MV-4-11 (cell line): ENCODE measurements around the gene ZFP3.
"Not testable (repeated sequence)": the region's sequence is repeated elsewhere in the genome, so short reads cannot be mapped to it uniquely, and the experiment has no call there.

Experiments used
- DNase-seq: peaks from one replicate; lab custom pipeline; 2025; lab: John Stamatoyannopoulos, UW

The ZFP3 gene

GRCh38 chr17:5078106-5079028 is at the start of gene ZFP3:
Gene ZFP3 (plus strand): TSS chr17:5078467. CDS start chr17:5091505, 13,038 bp downstream.
- peak; percentile 78 for DNase-seq

- DNase-seq: not testable (repeated sequence)
These were observed 48.1 kb upstream of the ZFP3 start for GRCh38 chr17:5030168-5030567.

- DNase-seq: peak; percentile 85
These were observed 46.7 kb upstream of the ZFP3 start for GRCh38 chr17:5031365-5032082.

GRCh38 chr17:5032865-5033264 is 45.4 kb upstream of the ZFP3 start:
- DNase-seq: no peak

- DNase-seq: no peak
These were observed 44.8 kb upstream of the ZFP3 start for GRCh38 chr17:5033352-5034015.

- no peak for DNase-seq
These were observed 44.2 kb upstream of the ZFP3 start for GRCh38 chr17:5034063-5034462.

- no peak for DNase-seq
These were observed 43.6 kb upstream of the ZFP3 start for GRCh38 chr17:5034651-5035050.

GRCh38 chr17:5035315-5035714 is 43.0 kb upstream of the ZFP3 start, which contains the start of gene SLC52A1:
Gene SLC52A1 (minus strand): TSS chr17:5035426. CDS start chr17:5034606, 820 bp downstream.
- DNase-seq: no peak

- peak; percentile 25 for DNase-seq
These were observed 35.9 kb upstream of the ZFP3 start for GRCh38 chr17:5042157-5043022.

- no peak for DNase-seq
These were observed 34.7 kb upstream of the ZFP3 start for GRCh38 chr17:5043524-5043923.

GRCh38 chr17:5044630-5045029 is 33.6 kb upstream of the ZFP3 start:
- DNase-seq: no peak

GRCh38 chr17:5045496-5045895 is 32.8 kb upstream of the ZFP3 start:
- no peak for DNase-seq

GRCh38 chr17:5047446-5047845 is 30.8 kb upstream of the ZFP3 start:
- DNase-seq: no peak

GRCh38 chr17:5049314-5049841 is 28.9 kb upstream of the ZFP3 start:
- DNase-seq: no peak

GRCh38 chr17:5050278-5050677 is 28.0 kb upstream of the ZFP3 start:
- DNase-seq: no peak

GRCh38 chr17:5055543-5055942 is 22.7 kb upstream of the ZFP3 start:
- no peak for DNase-seq

- no peak for DNase-seq
These were observed 13.0 kb upstream of the ZFP3 start for GRCh38 chr17:5065227-5065744.

GRCh38 chr17:5068236-5068635 is 10.0 kb upstream of the ZFP3 start:
- DNase-seq: no peak

- DNase-seq: no peak
These were observed 8.5 kb upstream of the ZFP3 start for GRCh38 chr17:5069724-5070123.

- not testable (repeated sequence) for DNase-seq
These were observed 2.8 kb upstream of the ZFP3 start for GRCh38 chr17:5075472-5075871.

- DNase-seq: not testable (repeated sequence)
These were observed 992 bp upstream of the ZFP3 start for GRCh38 chr17:5077275-5077674.
